HUES48 (cell line): ENCODE data around the gene PANK1.

Source experiments
- H3K27ac ChIP-seq: one replicate; pipeline ENCODE4 v1.7.0; 2013; ENCODE audit warnings: low read depth, low read length, inconsistent platforms
- H3K27me3 ChIP-seq: 2 replicates; pipeline ENCODE4 v1.6.1; 2013; ENCODE audit warnings: mild to moderate bottlenecking, low read length; ENCODE audit not compliant: control insufficient read depth, insufficient read depth
- H3K36me3 ChIP-seq: 2 replicates; pipeline ENCODE4 v1.6.1; 2013; ENCODE audit warnings: low read length; ENCODE audit not compliant: control insufficient read depth, insufficient read depth
- H3K4me1 ChIP-seq: 2 replicates; pipeline ENCODE4 v1.6.1; 2013; ENCODE audit warnings: mild to moderate bottlenecking, low read length; ENCODE audit not compliant: control insufficient read depth, insufficient read depth
- H3K4me3 ChIP-seq: 2 replicates; pipeline ENCODE4 v1.5.1; 2013; ENCODE audit warnings: mild to moderate bottlenecking, low read depth, low read length
- H3K9ac ChIP-seq: 2 replicates; pipeline ENCODE4 v1.6.1; 2013; ENCODE audit warnings: mild to moderate bottlenecking, low read depth, low read length, moderate library complexity
- H3K9me3 ChIP-seq: 2 replicates; pipeline ENCODE4 v1.6.1; 2013; ENCODE audit warnings: low read length; ENCODE audit not compliant: control insufficient read depth, insufficient read depth

The PANK1 gene

GRCh38 chr10:89535171-89536012 is 109.7 kb downstream of the PANK1 start, which contains the start of gene SLC16A12:
Gene SLC16A12 (minus strand): TSS chr10:89535594. CDS start chr10:89462578, 73,016 bp downstream.
- Histone ChIP-seq H3K9me3 (no peaks in the 10 kb centered on the region), H3K27ac (peak within 1 kb of the TSS; percentile 49), H3K36me3 (no peaks in the 10 kb centered on the region), H3K4me3 (peak within 1 kb of the TSS; percentile 68), H3K9ac (0 out of 2 replicates have a peak within 1 kb of the TSS, but pooled peaks have one; percentile 40), H3K27me3 (peaks cover 20% of the 10 kb centered on the region), H3K4me1 (peaks cover 31% of the 10 kb centered on the region)

- Histone ChIP-seq H3K36me3 (no peaks in the 10 kb centered on the region), H3K4me3 (peak overlapping the region; percentile 68), H3K27ac (no peak overlapping the region), H3K4me1 (peaks cover 31% of the 10 kb centered on the region), H3K27me3 (peaks cover 20% of the 10 kb centered on the region), H3K9me3 (no peaks in the 10 kb centered on the region), H3K9ac (no peak overlapping the region)
Observed at GRCh38 chr10:89534826-89535166, 110.2 kb downstream of the PANK1 start.
